Chondrocyte (in vitro differentiated cells): ENCODE data around the gene HMCN2. TPM values are rescaled to one million over a fixed set of nuclear protein-coding genes. Genes with fewer than 3 reads are reported as not detected.

ENCODE experiments used
- DNase-seq: peaks from one replicate; pipeline ENCODE4 v3.0.0; 2021; ENCODE audit warnings: mixed read lengths, low spot score
- H3K27ac Mint-ChIP-seq: one replicate; pipeline ENCODE4 v1.8.0; 2021; ENCODE audit warnings: mild to moderate bottlenecking, moderate library complexity, mixed read lengths; ENCODE audit not compliant: unreplicated experiment
- H3K27me3 Mint-ChIP-seq: 2 replicates; pipeline ENCODE4 v1.8.0; 2021; ENCODE audit warnings: low read depth, mixed read lengths
- H3K36me3 Mint-ChIP-seq: 2 replicates; pipeline ENCODE4 v1.8.0; 2021; ENCODE audit warnings: low read depth, mixed read lengths
- H3K4me1 Mint-ChIP-seq: 2 replicates; pipeline ENCODE4 v1.8.0; 2021; ENCODE audit warnings: low read depth, mild to moderate bottlenecking, mixed read lengths
- H3K4me3 Mint-ChIP-seq: one replicate; pipeline ENCODE4 v1.8.0; 2021; ENCODE audit warnings: mild to moderate bottlenecking, moderate library complexity, mixed read lengths; ENCODE audit not compliant: unreplicated experiment
- H3K9me3 Mint-ChIP-seq: 2 replicates; pipeline ENCODE4 v1.8.0; 2021; ENCODE audit warnings: low read depth, mixed read lengths
- total RNA-seq: library from RNA; stranded (reverse); gene quantifications from 3 replicates; pipeline ENCODE4 v1.2.1, GENCODE V29; 2021
- TF ChIP-seq, protein P1 (sequence below): fragments of 200-600 bp; sonication (generic); IDR thresholded peaks from 2 replicates; pipeline ENCODE4 v1.5.0; 2021; ENCODE audit warnings: antibody characterized with exemption, mild to moderate bottlenecking, moderate library complexity

Gene HMCN2
- total RNA-seq, 1 donor from 2014 or later: 0.05 TPM

GRCh38 chr9:130417602-130418001 is 152.0 kb downstream of the HMCN2 start:
- Mint-ChIP-seq H3K9me3 (no peaks in the 10 kb centered on the region), H3K36me3 (peaks cover 4% of the 10 kb centered on the region), H3K27me3 (peaks cover 33% of the 10 kb centered on the region), H3K27ac (no peak overlapping the region), H3K4me1 (peaks cover 10% of the 10 kb centered on the region), H3K4me3 (no peak overlapping the region)
- TF ChIP-seq, protein P1, sequence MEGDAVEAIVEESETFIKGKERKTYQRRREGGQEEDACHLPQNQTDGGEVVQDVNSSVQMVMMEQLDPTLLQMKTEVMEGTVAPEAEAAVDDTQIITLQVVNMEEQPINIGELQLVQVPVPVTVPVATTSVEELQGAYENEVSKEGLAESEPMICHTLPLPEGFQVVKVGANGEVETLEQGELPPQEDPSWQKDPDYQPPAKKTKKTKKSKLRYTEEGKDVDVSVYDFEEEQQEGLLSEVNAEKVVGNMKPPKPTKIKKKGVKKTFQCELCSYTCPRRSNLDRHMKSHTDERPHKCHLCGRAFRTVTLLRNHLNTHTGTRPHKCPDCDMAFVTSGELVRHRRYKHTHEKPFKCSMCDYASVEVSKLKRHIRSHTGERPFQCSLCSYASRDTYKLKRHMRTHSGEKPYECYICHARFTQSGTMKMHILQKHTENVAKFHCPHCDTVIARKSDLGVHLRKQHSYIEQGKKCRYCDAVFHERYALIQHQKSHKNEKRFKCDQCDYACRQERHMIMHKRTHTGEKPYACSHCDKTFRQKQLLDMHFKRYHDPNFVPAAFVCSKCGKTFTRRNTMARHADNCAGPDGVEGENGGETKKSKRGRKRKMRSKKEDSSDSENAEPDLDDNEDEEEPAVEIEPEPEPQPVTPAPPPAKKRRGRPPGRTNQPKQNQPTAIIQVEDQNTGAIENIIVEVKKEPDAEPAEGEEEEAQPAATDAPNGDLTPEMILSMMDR: peak; percentile 32
- peak; percentile 56 for DNase-seq

DNA sequence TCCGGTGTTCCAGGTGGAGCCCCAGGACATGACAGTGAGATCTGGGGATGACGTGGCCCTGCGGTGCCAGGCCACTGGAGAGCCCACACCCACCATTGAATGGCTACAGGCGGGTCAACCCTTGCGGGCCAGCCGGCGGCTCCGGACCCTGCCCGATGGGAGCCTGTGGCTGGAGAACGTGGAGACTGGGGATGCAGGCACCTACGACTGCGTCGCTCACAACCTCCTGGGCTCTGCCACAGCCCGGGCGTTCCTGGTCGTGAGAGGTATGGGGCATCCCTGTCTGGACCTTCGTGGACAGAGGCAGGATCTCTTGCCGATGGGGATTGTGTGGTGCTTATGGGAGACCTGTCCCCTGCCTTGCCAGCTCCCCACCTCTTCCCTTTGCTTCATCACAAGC is 153.2 kb downstream of the HMCN2 start:
- TF ChIP-seq, protein P1: no peak
- Mint-ChIP-seq H3K36me3 (no peaks in the 10 kb centered on the region), H3K4me3 (no peak overlapping the region), H3K27ac (no peak overlapping the region), H3K4me1 (peaks cover 10% of the 10 kb centered on the region), H3K9me3 (no peaks in the 10 kb centered on the region), H3K27me3 (peaks cover 26% of the 10 kb centered on the region)
- peak; percentile 83 for DNase-seq

DNA sequence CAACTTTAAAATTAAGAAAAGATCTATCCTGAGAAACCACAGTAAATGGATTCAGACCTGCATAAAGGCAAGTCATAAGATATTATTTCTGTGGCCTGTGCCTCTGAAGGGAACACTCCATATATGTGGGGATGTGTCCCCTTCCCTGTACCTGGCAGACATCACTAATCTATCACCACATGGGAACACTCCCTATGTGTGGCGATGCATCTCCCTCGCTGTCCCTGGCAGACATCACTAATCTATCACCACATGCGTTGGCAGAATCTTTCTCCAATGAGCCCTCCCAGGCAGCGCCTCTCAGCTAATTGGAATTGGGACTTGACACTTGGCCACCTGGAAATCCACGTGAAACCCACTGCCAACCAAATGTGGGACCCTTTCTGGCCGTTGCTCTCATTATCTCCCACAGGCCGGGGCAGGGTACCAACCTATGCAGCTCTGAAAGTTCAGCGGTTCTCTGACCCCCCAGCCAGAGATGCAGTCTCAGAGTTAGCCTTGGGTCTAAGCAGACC is 154.0 kb downstream of the HMCN2 start:
- peak; percentile 49 for DNase-seq
- Mint-ChIP-seq H3K27ac (no peak overlapping the region), H3K9me3 (no peaks in the 10 kb centered on the region), H3K4me3 (no peak overlapping the region), H3K4me1 (peaks cover 10% of the 10 kb centered on the region), H3K27me3 (peaks cover 21% of the 10 kb centered on the region), H3K36me3 (no peaks in the 10 kb centered on the region)
- TF ChIP-seq, protein P1: no peak

DNA sequence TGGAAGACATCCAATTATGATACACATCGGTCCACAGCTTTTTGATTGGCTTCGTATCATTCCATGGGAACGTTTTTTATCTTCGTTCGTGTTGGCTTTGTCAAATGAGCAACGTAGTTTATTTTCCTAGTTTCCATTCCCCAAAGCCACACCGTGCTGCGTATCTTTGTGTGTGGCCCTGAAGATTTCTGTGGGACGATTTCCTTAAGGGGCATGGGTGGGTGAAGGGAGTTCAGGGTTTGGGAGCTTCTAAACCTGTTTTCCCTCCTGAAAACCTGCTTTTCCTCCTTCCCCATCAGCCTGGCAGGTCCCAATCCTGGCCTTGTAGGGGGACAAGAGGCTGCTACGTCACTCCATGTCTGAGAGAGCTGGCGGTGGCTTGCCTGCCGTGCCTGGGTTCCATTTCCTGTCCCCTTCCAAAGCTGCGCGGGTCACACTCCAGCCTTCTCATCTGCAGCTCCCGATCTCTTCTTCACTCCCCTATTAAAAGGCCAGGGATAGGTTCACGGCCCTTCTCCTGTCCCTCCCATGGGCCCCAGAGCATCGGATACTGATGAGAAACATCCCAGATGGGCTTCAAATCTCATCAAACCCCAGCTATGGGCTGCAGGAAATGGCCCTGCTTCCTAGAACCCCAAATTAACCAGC is 155.7 kb downstream of the HMCN2 start:
- no peak overlapping the region for H3K27ac Mint-ChIP-seq
- TF ChIP-seq, protein P1: no peak
- no peaks in the 10 kb centered on the region for H3K36me3 Mint-ChIP-seq

GRCh38 chr9:130421802-130422276 is 156.3 kb downstream of the HMCN2 start:
- TF ChIP-seq, protein P1: no peak
- H3K27me3 Mint-ChIP-seq: peaks cover 16% of the 10 kb centered on the region
- H3K9me3 Mint-ChIP-seq: no peaks in the 10 kb centered on the region
- no peak overlapping the region for H3K27ac Mint-ChIP-seq
- peak; percentile 51 for DNase-seq
- no peak overlapping the region for H3K4me3 Mint-ChIP-seq
- peaks cover 13% of the 10 kb centered on the region for H3K4me1 Mint-ChIP-seq
- H3K36me3 Mint-ChIP-seq: no peaks in the 10 kb centered on the region

More for the DNA sequence above, 155.7 kb downstream of the HMCN2 start:
- H3K9me3 Mint-ChIP-seq: no peaks in the 10 kb centered on the region
- no peak overlapping the region for H3K4me3 Mint-ChIP-seq
- H3K27me3 Mint-ChIP-seq: peaks cover 17% of the 10 kb centered on the region
- DNase-seq: peak; percentile 37
- peaks cover 10% of the 10 kb centered on the region for H3K4me1 Mint-ChIP-seq
